ENCODE data around the gene STAB1. TPM values are rescaled to one million over a fixed set of nuclear protein-coding genes. Genes with fewer than 3 reads are reported as not detected.

STAB1 gene
- total RNA-seq, 1 donor = 0.90 TPM

DNA sequence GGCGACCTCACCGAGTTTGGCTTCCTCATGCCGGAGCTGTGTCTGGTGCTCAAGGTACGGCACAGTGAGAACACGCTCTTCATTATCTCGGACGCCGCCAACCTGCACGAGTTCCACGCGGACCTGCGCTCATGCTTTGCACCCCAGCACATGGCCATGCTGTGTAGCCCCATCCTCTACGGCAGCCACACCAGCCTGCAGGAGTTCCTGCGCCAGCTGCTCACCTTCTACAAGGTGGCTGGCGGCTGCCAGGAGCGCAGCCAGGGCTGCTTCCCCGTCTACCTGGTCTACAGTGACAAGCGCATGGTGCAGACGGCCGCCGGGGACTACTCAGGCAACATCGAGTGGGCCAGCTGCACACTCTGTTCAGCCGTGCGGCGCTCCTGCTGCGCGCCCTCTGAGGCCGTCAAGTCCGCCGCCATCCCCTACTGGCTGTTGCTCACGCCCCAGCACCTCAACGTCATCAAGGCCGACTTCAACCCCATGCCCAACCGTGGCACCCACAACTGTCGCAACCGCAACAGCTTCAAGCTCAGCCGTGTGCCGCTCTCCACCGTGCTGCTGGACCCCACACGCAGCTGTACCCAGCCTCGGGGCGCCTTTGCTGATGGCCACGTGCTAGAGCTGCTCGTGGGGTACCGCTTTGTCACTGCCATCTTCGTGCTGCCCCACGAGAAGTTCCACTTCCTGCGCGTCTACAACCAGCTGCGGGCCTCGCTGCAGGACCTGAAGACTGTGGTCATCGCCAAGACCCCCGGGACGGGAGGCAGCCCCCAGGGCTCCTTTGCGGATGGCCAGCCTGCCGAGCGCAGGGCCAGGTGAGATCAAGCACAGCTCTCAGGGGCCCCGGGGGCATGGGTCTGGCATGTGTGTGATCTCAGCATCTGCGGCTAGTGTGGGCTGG is 7.1 kb upstream of the STAB1 start:
- TF ChIP-seq CTCF (IDR thresholded peaks at IDR 0.05; ENCODE audit: insufficient read depth, low read length) = no peak
- no peak for DNase-seq (ENCODE audit: low read depth)
- H3K4me3 ChIP-seq (ENCODE audit: low read depth, low read length) = no peak overlapping the region

- no peak for TF ChIP-seq CTCF (IDR thresholded peaks at IDR 0.05; ENCODE audit: insufficient read depth, low read length)
- DNase-seq (ENCODE audit: low read depth) = no peak
- H3K4me3 ChIP-seq (ENCODE audit: low read depth, low read length) = no peak overlapping the region
These were observed 6.4 kb upstream of the STAB1 start for GRCh38 chr3:52488746-52489145.

GRCh38 chr3:52489453-52489852 is 5.7 kb upstream of the STAB1 start:
- TF ChIP-seq CTCF (IDR thresholded peaks at IDR 0.05; ENCODE audit: insufficient read depth, low read length) = no peak
- H3K4me3 ChIP-seq (ENCODE audit: low read depth, low read length) = no peak overlapping the region
- no peak for DNase-seq (ENCODE audit: low read depth)

GRCh38 chr3:52490035-52490938 is 4.9 kb upstream of the STAB1 start:
- no peak overlapping the region for H3K4me3 ChIP-seq (ENCODE audit: low read depth, low read length)
- DNase-seq (ENCODE audit: low read depth) = no peak
- TF ChIP-seq CTCF (IDR thresholded peaks at IDR 0.05; ENCODE audit: insufficient read depth, low read length) = no peak

- no peak for DNase-seq (ENCODE audit: low read depth)
- no peak overlapping the region for H3K4me3 ChIP-seq (ENCODE audit: low read depth, low read length)
- no peak for TF ChIP-seq CTCF (IDR thresholded peaks at IDR 0.05; ENCODE audit: insufficient read depth, low read length)
These were observed 4.1 kb upstream of the STAB1 start for GRCh38 chr3:52490939-52491526.

- DNase-seq (ENCODE audit: low read depth) = no peak
- no peak overlapping the region for H3K4me3 ChIP-seq (ENCODE audit: low read depth, low read length)
- no peak for TF ChIP-seq CTCF (IDR thresholded peaks at IDR 0.05; ENCODE audit: insufficient read depth, low read length)
These were observed 3.1 kb upstream of the STAB1 start for GRCh38 chr3:52492059-52492458.

Data from fibroblast of the aortic adventitia (primary cell).